SK-N-SH treated with all-trans-retinoic acid at 6 μM for 48 hours (cell line): Measurements from ENCODE around the gene DOCK4.

Source experiments
- ARNTL ChIP-seq: fragments of 450-650 bp; formaldehyde crosslinking; IDR thresholded peaks from 2 replicates; pipeline ENCODE4 v1.5.0; 2020; ENCODE audit warnings: low read depth, mild to moderate bottlenecking, moderate library complexity, borderline replicate concordance
- GLIS3 ChIP-seq: fragments of 250-450 bp; sonication (Bioruptor Pico); IDR thresholded peaks from 2 replicates; pipeline ENCODE4 v1.5.0; 2020; ENCODE audit warnings: mild to moderate bottlenecking, moderate library complexity
- ISL1 ChIP-seq: fragments of 250-450 bp; sonication (Bioruptor Pico); IDR thresholded peaks from 2 replicates; pipeline ENCODE4 v2.1.2; 2022; ENCODE audit warnings: mild to moderate bottlenecking, moderate library complexity
- OSR1 ChIP-seq: fragments of 250-450 bp; sonication (Bioruptor Pico); IDR thresholded peaks from 2 replicates; pipeline ENCODE4 v1.8.0; 2022; ENCODE audit warnings: moderate library complexity, mild to moderate bottlenecking, inconsistent platforms
- RARB ChIP-seq: fragments of 250-450 bp; sonication (Bioruptor Pico); IDR thresholded peaks from 2 replicates; pipeline ENCODE4 v1.8.0; 2021; ENCODE audit warnings: mild to moderate bottlenecking, moderate library complexity
- SNAI2 ChIP-seq: fragments of 250-450 bp; sonication (Bioruptor Pico); IDR thresholded peaks from 2 replicates; pipeline ENCODE4 v1.5.0; 2020; ENCODE audit warnings: mild to moderate bottlenecking, moderate library complexity
- TF ChIP-seq, protein P1 (sequence below): fragments of 250-450 bp; sonication (Bioruptor Pico); IDR thresholded peaks from 2 replicates; pipeline ENCODE4 v1.8.0; 2020; ENCODE audit warnings: mild to moderate bottlenecking, moderate library complexity, borderline replicate concordance
- TF ChIP-seq, protein P2 (sequence below): fragments of 250-450 bp; sonication (Bioruptor Pico); IDR thresholded peaks from 2 replicates; pipeline ENCODE4 v1.5.1; 2021; ENCODE audit warnings: mild to moderate bottlenecking, moderate library complexity
- TF ChIP-seq, protein P3 (sequence below): fragments of 250-450 bp; sonication (Bioruptor Pico); IDR thresholded peaks from 2 replicates; pipeline ENCODE4 v1.5.0; 2020; ENCODE audit warnings: mild to moderate bottlenecking, moderate library complexity

DNA sequence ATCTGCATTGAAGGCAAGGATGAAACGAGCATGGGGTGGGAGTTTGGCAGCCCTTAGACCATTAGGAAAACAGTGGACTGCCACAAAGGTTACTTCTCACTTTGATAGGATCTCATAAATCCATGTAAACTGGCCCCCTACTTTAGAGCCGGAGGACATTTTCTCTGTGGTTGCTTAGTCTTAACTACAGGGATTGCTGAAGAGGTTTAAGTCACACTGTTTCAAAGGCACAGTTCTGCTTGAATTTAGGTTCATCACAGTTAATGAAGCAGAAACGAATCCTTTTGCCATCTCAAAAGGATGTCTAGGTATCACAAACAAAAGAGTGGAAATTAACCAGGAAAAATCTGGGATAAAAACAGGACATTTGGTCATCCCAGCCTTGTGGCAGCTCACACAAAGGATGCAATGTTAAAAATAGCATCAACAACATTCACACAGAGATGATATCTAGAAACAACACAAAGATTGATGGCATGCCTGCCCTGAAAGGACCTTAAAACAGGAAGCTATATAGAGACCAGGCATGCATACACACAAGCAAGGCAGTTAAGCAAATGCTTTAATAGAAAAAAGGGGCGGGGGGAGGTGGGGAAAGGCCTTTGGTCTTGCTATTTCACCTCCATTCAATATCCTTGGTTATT, 74.0 kb downstream of the DOCK4 start:
- TF ChIP-seq SNAI2 (CRISPR knock-in tag) (no peak), GLIS3 (CRISPR knock-in tag) (no peak), OSR1 (CRISPR knock-in tag) (no peak), ARNTL (no peak), ISL1 (CRISPR knock-in tag) (no peak), RARB (no peak)
- TF ChIP-seq, protein P1, sequence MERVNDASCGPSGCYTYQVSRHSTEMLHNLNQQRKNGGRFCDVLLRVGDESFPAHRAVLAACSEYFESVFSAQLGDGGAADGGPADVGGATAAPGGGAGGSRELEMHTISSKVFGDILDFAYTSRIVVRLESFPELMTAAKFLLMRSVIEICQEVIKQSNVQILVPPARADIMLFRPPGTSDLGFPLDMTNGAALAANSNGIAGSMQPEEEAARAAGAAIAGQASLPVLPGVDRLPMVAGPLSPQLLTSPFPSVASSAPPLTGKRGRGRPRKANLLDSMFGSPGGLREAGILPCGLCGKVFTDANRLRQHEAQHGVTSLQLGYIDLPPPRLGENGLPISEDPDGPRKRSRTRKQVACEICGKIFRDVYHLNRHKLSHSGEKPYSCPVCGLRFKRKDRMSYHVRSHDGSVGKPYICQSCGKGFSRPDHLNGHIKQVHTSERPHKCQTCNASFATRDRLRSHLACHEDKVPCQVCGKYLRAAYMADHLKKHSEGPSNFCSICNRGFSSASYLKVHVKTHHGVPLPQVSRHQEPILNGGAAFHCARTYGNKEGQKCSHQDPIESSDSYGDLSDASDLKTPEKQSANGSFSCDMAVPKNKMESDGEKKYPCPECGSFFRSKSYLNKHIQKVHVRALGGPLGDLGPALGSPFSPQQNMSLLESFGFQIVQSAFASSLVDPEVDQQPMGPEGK (CRISPR knock-in tag), result no peak
- TF ChIP-seq, protein P2, sequence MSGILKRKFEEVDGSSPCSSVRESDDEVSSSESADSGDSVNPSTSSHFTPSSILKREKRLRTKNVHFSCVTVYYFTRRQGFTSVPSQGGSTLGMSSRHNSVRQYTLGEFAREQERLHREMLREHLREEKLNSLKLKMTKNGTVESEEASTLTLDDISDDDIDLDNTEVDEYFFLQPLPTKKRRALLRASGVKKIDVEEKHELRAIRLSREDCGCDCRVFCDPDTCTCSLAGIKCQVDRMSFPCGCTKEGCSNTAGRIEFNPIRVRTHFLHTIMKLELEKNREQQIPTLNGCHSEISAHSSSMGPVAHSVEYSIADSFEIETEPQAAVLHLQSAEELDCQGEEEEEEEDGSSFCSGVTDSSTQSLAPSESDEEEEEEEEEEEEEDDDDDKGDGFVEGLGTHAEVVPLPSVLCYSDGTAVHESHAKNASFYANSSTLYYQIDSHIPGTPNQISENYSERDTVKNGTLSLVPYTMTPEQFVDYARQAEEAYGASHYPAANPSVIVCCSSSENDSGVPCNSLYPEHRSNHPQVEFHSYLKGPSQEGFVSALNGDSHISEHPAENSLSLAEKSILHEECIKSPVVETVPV (CRISPR knock-in tag), result no peak
- TF ChIP-seq, protein P3, sequence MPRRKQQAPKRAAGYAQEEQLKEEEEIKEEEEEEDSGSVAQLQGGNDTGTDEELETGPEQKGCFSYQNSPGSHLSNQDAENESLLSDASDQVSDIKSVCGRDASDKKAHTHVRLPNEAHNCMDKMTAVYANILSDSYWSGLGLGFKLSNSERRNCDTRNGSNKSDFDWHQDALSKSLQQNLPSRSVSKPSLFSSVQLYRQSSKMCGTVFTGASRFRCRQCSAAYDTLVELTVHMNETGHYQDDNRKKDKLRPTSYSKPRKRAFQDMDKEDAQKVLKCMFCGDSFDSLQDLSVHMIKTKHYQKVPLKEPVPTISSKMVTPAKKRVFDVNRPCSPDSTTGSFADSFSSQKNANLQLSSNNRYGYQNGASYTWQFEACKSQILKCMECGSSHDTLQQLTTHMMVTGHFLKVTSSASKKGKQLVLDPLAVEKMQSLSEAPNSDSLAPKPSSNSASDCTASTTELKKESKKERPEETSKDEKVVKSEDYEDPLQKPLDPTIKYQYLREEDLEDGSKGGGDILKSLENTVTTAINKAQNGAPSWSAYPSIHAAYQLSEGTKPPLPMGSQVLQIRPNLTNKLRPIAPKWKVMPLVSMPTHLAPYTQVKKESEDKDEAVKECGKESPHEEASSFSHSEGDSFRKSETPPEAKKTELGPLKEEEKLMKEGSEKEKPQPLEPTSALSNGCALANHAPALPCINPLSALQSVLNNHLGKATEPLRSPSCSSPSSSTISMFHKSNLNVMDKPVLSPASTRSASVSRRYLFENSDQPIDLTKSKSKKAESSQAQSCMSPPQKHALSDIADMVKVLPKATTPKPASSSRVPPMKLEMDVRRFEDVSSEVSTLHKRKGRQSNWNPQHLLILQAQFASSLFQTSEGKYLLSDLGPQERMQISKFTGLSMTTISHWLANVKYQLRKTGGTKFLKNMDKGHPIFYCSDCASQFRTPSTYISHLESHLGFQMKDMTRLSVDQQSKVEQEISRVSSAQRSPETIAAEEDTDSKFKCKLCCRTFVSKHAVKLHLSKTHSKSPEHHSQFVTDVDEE, result peak; percentile 60; the same call in 1 of the 2 replicates
